RPMI7951 (cell line): ENCODE measurements around the gene REEP3. TPM values are rescaled to one million over a fixed set of nuclear protein-coding genes. Genes with fewer than 3 reads are reported as not detected.

Experiments
- DNase-seq: peaks from one replicate; pipeline ENCODE4 v3.0.0-alpha.2; 2012; ENCODE audit warnings: low read depth
- total RNA-seq: library from RNA; depleted of rRNA; stranded (reverse); fragments of >200 nt; shearing (Covaris generic); gene quantifications from 2 replicates; pipeline ENCODE4 v1.2.3, GENCODE V29; 2014

Gene REEP3
- total RNA-seq, 1 experiment from 2014 or later, result 62.0 TPM

- DNase-seq, result no peak
Observed at GRCh38 chr10:63587191-63587590, 66.0 kb downstream of the REEP3 start.

DNA sequence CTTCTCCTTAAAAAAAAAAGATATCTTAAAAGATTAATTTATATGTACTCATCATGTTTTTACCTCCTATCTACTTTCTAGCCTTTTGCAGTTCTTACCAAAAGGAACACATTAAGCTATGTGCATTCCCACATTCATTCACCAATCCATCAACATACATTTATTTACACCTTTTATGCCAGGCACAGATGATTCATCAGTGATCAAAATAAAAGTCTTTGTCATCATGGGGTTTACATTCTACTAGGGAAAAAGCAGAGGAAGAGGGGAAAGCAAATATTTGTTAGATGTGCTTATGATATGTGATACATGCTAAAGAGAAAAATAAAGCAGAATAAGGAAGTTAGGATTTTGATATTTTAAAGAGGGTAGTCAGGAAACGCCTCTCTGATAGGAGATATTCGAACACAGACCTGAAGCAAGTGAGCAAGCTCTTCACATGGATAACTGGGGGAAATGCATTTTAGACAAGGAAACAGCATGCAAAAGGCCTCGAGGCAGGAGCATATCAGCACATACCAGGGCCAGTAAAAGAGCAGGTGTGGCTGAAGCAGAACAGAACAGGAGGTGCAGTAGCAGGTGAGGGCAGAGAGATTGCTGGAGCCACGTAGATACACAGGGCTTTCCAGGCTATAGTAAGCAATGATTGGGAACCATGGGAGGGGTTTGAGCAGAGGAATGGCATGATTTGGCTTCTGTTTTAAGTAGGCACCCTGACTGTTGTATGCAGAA, 67.4 kb downstream of the REEP3 start:
- DNase-seq, result no peak

- DNase-seq, result no peak
Observed at GRCh38 chr10:63591600-63592379, 70.6 kb downstream of the REEP3 start.

DNA sequence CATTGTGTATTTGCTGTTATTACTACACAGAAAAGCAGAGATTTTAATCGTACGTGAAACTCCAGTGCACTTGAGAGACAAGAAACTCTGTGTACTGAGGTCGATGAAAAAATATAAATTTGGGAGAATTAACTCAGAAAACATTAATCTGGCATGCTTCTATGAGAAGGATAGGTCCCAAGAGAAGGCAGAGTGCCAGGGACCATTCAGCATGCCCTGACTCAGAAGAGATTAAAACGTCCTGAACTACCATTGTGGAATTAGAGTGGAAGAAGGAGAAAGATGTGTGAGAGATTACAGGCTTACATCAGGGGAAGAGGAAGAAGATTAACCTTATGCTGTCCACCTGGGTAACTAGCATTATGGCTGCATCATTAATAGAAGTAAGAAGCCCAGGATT, 72.4 kb downstream of the REEP3 start:
- no peak for DNase-seq

DNA sequence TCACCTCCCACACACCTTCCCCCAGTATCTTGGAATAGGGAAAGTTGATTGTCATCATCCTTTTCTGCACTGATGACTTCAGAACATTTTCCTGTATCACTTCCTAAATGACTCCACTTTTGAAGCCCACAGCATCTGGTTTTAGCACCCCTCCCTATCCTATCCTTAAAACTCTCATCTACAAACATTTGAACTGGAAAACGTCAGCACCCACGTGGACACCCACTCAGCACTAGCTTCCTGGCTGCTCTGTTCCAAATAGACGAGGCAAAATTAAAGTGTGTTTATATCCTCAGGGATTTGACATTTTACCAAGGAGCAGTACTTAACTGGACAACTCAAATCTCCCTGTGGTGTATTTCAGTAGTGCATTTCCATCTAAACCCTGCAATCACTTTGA, 73.9 kb downstream of the REEP3 start:
- no peak for DNase-seq

- no peak for DNase-seq
Observed at GRCh38 chr10:63596924-63597323, 75.7 kb downstream of the REEP3 start.

- DNase-seq, result no peak
Observed at GRCh38 chr10:63600540-63600939, 79.3 kb downstream of the REEP3 start.

- DNase-seq, result no peak
Observed at GRCh38 chr10:63603709-63604445, 82.7 kb downstream of the REEP3 start.

- DNase-seq, result peak; percentile 52
Observed at GRCh38 chr10:63605197-63605967, 84.2 kb downstream of the REEP3 start.

DNA sequence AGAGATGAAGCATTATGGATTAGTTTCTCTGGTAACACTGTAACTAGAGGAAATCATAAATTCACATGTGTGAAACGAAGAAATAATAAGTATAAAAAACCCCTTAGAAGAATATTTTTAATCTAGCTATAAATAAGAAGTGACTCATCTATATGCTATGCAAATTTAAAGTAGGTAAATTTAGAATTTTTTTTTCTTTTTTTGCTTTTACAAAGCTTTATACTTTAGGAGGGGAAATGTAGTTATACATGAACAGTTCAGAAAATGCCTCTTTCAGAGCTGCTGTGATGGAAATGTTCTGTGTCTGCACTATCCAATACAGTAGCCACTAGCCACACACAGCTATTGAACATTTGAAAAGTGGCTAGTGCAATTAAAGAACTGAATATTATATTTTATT, 87.3 kb downstream of the REEP3 start:
- DNase-seq, result no peak

GRCh38 chr10:63611078-63611477, 89.9 kb downstream of the REEP3 start:
- no peak for DNase-seq

GRCh38 chr10:63614371-63614891, 93.2 kb downstream of the REEP3 start:
- DNase-seq, result no peak

GRCh38 chr10:63618552-63618951, 97.4 kb downstream of the REEP3 start:
- DNase-seq, result no peak

- DNase-seq, result no peak
Observed at GRCh38 chr10:63619426-63619825, 98.2 kb downstream of the REEP3 start.

- DNase-seq, result no peak
Observed at GRCh38 chr10:63622097-63622496, 100.9 kb downstream of the REEP3 start.

GRCh38 chr10:63624701-63625100, 103.5 kb downstream of the REEP3 start:
- no peak for DNase-seq

DNA sequence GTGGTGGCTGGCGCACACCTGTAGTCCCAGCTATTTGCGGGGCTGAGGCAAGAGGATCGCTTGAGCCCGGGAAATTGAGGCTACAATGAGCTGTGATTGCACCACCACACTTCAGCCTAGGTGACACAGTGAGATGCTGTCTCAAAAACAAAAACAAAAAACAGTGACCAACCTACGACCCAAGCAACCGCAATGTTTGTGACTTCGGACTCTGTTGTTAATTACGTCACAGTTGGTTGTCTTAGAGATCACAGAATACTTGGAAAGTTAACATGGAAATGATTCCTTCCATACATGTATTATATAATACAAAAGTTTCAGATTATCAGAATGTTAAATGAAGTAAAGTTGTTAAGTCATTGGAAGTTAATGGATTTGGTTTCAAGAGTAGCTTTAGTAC, 106.2 kb downstream of the REEP3 start:
- no peak for DNase-seq

GRCh38 chr10:63627881-63628296, 106.7 kb downstream of the REEP3 start:
- DNase-seq, result no peak

- peak; percentile 75 for DNase-seq
Observed at GRCh38 chr10:63628526-63629362, 107.5 kb downstream of the REEP3 start.

DNA sequence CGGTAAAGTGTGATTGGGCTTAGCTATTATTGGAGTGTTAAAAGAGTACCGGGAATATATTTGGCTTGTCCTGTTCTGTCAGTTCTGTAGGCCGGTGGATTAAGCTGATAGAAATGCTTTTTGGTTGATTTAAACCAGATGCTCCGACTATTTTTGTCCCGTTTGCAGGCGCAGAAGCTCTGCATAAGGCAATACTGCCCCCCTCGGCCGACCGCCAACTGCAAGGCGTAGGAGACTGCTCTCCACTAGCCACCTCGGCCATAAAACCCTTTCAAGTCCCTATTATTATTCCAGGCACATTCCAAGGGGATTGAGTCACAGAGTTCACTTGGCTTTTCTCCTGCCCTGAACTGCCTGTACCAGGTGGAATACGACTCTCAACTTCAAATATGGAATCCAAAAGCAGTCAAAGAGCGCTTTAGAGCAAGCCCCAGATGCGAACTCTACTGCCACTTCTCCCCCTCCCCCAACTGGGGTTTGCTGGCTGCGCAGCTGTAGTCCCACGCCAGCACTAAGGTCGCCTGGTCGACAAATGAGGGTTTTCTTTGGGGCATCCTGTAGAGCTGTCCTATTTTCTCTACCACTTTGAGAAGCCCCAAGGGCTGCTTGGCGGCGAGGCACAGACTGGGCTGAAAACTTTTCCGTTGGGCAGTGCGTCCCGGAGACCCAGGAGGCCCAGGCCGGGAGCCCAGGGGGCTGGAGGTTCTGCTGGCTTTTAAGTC, 108.3 kb downstream of the REEP3 start:
- DNase-seq, result peak; percentile 99
